Neural progenitor cell (in vitro differentiated cells): ENCODE results near the gene CNOT9. TPM values are rescaled to one million over a fixed set of nuclear protein-coding genes. Genes with fewer than 3 reads are reported as not detected.

Experiments
- DNase-seq: peaks from one replicate; pipeline ENCODE4 v3.0.0-alpha.2; 2016; ENCODE audit warnings: low spot score
- H2AFZ ChIP-seq: fragments of 200-600 bp; sonication (generic); replicated peaks from 2 replicates; pipeline ENCODE4 v1.6.1; 2016; ENCODE audit warnings: antibody characterized with exemption
- H3F3A ChIP-seq: fragments of 200-600 bp; sonication (generic); 2 replicates; pipeline ENCODE4 v1.6.1; 2016; ENCODE audit warnings: antibody characterized with exemption, low read depth
- H3K27ac ChIP-seq: fragments of 200-600 bp; sonication (generic); 2 replicates; pipeline ENCODE4 v1.5.1; 2016; ENCODE audit warnings: mild to moderate bottlenecking
- H3K27me3 ChIP-seq: fragments of 200-600 bp; sonication (generic); 2 replicates; pipeline ENCODE4 v1.6.1; 2016; ENCODE audit warnings: mild to moderate bottlenecking, moderate library complexity
- H3K36me3 ChIP-seq: fragments of 200-600 bp; sonication (generic); 2 replicates; pipeline ENCODE4 v1.5.1; 2016
- H3K4me1 ChIP-seq: fragments of 200-600 bp; sonication (generic); 2 replicates; pipeline ENCODE4 v1.6.1; 2016; ENCODE audit warnings: mixed run types
- H3K4me2 ChIP-seq: fragments of 200-600 bp; sonication (generic); 2 replicates; pipeline ENCODE4 v1.6.1; 2016
- H3K4me3 ChIP-seq: fragments of 200-600 bp; sonication (generic); 2 replicates; pipeline ENCODE4 v1.5.1; 2016
- H3K79me2 ChIP-seq: fragments of 200-600 bp; sonication (generic); 2 replicates; pipeline ENCODE4 v1.6.1; 2016; ENCODE audit warnings: low read depth
- H3K9ac ChIP-seq: fragments of 200-600 bp; sonication (generic); 2 replicates; pipeline ENCODE4 v1.6.1; 2016
- H3K9me3 ChIP-seq: fragments of 200-600 bp; sonication (generic); 2 replicates; pipeline ENCODE4 v1.5.1; 2016; ENCODE audit warnings: low read depth
- H4K20me1 ChIP-seq: fragments of 200-600 bp; sonication (generic); 2 replicates; pipeline ENCODE4 v1.6.1; 2016; ENCODE audit warnings: low read depth
- H3K27ac Mint-ChIP-seq: 3 replicates; pipeline ENCODE4 v1.8.0; 2021; ENCODE audit warnings: mixed read lengths
- H3K27me3 Mint-ChIP-seq: 2 replicates; pipeline ENCODE4 v1.8.0; 2022; ENCODE audit warnings: low read depth, mild to moderate bottlenecking, inconsistent platforms, moderate library complexity, mixed read lengths; ENCODE audit not compliant: insufficient read depth
- H3K36me3 Mint-ChIP-seq: 3 replicates; pipeline ENCODE4 v1.8.0; 2021; ENCODE audit warnings: mixed read lengths
- H3K4me1 Mint-ChIP-seq: 3 replicates; pipeline ENCODE4 v1.8.0; 2021; ENCODE audit warnings: mixed read lengths
- H3K4me3 Mint-ChIP-seq: 3 replicates; pipeline ENCODE4 v1.8.0; 2021; ENCODE audit warnings: mild to moderate bottlenecking, moderate library complexity, mixed read lengths
- H3K9me3 Mint-ChIP-seq: 3 replicates; pipeline ENCODE4 v1.8.0; 2020; ENCODE audit warnings: mixed read lengths
- EZH2 ChIP-seq: fragments of 200-600 bp; sonication (generic); IDR thresholded peaks from 2 replicates; pipeline ENCODE4 v1.6.1; 2017; ENCODE audit warnings: antibody characterized with exemption, mild to moderate bottlenecking, moderate library complexity
- EZH2phosphoT487 ChIP-seq: fragments of 200-600 bp; sonication (generic); IDR thresholded peaks from 2 replicates; pipeline ENCODE4 v1.6.1; 2017; ENCODE audit warnings: antibody characterized with exemption
- small RNA-seq: library from RNA; depleted of rRNA; stranded (forward); fragments of <200 nt; gene quantifications from one replicate; pipeline ENCODE3, GENCODE V24; 2015
- total RNA-seq: library from RNA; depleted of rRNA; stranded (reverse); fragments of >200 nt; gene quantifications from 2 replicates; pipeline ENCODE4 v1.2.3, GENCODE V29; 2015; ENCODE audit warnings: low replicate concordance
- TF ChIP-seq, protein P1 (sequence below): fragments of 200-600 bp; sonication (generic); IDR thresholded peaks from 2 replicates; pipeline ENCODE4 v1.5.1; 2017; ENCODE audit warnings: antibody characterized with exemption, mild to moderate bottlenecking

CNOT9 gene
- total RNA-seq, 1 donor from 2014 or later = 87.1 TPM

DNA sequence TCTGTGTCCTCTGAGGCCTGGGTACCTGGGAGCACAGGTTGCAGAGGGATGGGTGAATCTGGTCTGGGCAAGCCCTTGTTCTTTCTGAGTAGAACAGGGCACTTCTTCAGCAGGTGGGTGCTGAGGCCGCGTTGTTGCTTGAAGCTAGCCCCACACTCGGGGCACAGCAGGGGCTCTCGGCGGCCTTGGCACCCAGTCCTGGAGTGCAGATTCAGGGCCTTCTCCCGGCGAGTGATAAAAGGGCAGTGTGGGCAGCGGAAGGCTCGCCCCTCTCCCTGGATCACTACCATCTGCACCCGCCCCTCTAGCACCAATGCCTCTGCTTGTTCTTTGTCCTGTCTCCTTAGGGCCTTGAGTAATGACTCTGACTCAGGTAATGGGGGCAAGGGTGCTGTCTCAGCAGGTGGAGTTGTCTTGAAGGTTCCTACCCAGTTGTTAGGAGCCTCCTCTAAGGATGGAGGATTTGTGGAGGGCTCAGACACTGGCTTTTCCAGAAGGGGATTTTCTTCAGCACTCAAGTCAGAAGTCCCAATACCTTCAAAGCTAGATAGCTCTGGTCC lies 75.2 kb downstream of the CNOT9 start:
- no peak overlapping the region for H3K4me3 ChIP-seq
- no peak overlapping the region for H2AFZ ChIP-seq
- H4K20me1 ChIP-seq = peaks cover 7% of the 10 kb centered on the region
- Mint-ChIP-seq H3K27me3 (peaks cover 2% of the 10 kb centered on the region), H3K27ac (no peak overlapping the region), H3K36me3 (peaks cover 28% of the 10 kb centered on the region), H3K9me3 (no peaks in the 10 kb centered on the region), H3K4me1 (no peaks in the 10 kb centered on the region), H3K4me3 (no peak overlapping the region)
- no peaks in the 10 kb centered on the region for H3K4me1 ChIP-seq
- H3K36me3 ChIP-seq = peaks cover 4% of the 10 kb centered on the region
- no peak for DNase-seq
- peaks cover 4% of the 10 kb centered on the region for H3K79me2 ChIP-seq
- TF ChIP-seq, protein P1, sequence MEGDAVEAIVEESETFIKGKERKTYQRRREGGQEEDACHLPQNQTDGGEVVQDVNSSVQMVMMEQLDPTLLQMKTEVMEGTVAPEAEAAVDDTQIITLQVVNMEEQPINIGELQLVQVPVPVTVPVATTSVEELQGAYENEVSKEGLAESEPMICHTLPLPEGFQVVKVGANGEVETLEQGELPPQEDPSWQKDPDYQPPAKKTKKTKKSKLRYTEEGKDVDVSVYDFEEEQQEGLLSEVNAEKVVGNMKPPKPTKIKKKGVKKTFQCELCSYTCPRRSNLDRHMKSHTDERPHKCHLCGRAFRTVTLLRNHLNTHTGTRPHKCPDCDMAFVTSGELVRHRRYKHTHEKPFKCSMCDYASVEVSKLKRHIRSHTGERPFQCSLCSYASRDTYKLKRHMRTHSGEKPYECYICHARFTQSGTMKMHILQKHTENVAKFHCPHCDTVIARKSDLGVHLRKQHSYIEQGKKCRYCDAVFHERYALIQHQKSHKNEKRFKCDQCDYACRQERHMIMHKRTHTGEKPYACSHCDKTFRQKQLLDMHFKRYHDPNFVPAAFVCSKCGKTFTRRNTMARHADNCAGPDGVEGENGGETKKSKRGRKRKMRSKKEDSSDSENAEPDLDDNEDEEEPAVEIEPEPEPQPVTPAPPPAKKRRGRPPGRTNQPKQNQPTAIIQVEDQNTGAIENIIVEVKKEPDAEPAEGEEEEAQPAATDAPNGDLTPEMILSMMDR = no peak
- TF ChIP-seq EZH2 (no peak), EZH2phosphoT487 (no peak)
- H3K9ac ChIP-seq = no peak overlapping the region
- H3K4me2 ChIP-seq = no peak overlapping the region
- no peak overlapping the region for H3K27ac ChIP-seq
- no peaks in the 10 kb centered on the region for H3K27me3 ChIP-seq
- no peaks in the 10 kb centered on the region for H3K9me3 ChIP-seq
- peaks cover 7% of the 10 kb centered on the region for H3F3A ChIP-seq

GRCh38 chr2:218644721-218645120 lies 76.1 kb downstream of the CNOT9 start:
- Histone ChIP-seq H3K27me3 (no peaks in the 10 kb centered on the region), H3K9me3 (no peaks in the 10 kb centered on the region), H3K9ac (no peak overlapping the region), H3K36me3 (peaks cover 4% of the 10 kb centered on the region), H4K20me1 (peaks cover 7% of the 10 kb centered on the region), H3F3A (peaks cover 11% of the 10 kb centered on the region), H3K4me2 (no peak overlapping the region), H3K4me1 (no peaks in the 10 kb centered on the region), H3K79me2 (peaks cover 4% of the 10 kb centered on the region), H2AFZ (no peak overlapping the region), H3K27ac (no peak overlapping the region), H3K4me3 (no peak overlapping the region)
- no peak for DNase-seq
- no peak overlapping the region for H3K4me3 Mint-ChIP-seq
- H3K36me3 Mint-ChIP-seq = peaks cover 28% of the 10 kb centered on the region
- H3K27me3 Mint-ChIP-seq = peaks cover 2% of the 10 kb centered on the region
- no peaks in the 10 kb centered on the region for H3K4me1 Mint-ChIP-seq
- H3K9me3 Mint-ChIP-seq = no peaks in the 10 kb centered on the region
- TF ChIP-seq EZH2phosphoT487 = no peak
- no peak for TF ChIP-seq EZH2
- TF ChIP-seq, protein P1 = no peak
- H3K27ac Mint-ChIP-seq = no peak overlapping the region

DNA sequence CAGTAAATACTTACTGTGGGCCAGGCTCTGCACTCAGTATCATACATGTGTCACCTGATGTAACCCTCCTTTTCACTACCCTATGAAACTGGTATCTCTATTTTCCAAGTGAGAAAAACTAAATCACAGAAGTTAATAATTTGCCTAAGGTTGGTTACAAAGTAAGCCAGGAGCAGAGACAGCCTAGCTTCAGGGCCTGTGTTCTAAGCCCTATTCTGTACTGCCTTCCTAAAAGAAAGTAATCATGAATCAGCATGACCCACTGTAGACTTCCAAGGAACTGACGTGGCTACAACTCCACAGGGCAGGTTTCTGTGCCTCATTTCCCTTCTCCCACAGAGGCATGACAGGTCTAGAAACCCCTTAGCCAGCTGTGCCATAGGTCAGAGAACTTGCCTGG lies 76.5 kb downstream of the CNOT9 start:
- Histone ChIP-seq H3K36me3 (peaks cover 4% of the 10 kb centered on the region), H3K4me3 (no peak overlapping the region), H3K4me1 (no peaks in the 10 kb centered on the region), H3K4me2 (no peak overlapping the region), H3F3A (peaks cover 11% of the 10 kb centered on the region), H2AFZ (no peak overlapping the region), H3K79me2 (peaks cover 4% of the 10 kb centered on the region), H4K20me1 (peaks cover 7% of the 10 kb centered on the region), H3K9me3 (no peaks in the 10 kb centered on the region), H3K27me3 (no peaks in the 10 kb centered on the region), H3K27ac (no peak overlapping the region), H3K9ac (no peak overlapping the region)
- H3K4me3 Mint-ChIP-seq = no peak overlapping the region
- H3K27ac Mint-ChIP-seq = no peak overlapping the region
- no peaks in the 10 kb centered on the region for H3K4me1 Mint-ChIP-seq
- peaks cover 28% of the 10 kb centered on the region for H3K36me3 Mint-ChIP-seq
- H3K27me3 Mint-ChIP-seq = peaks cover 2% of the 10 kb centered on the region
- no peak for DNase-seq
- no peaks in the 10 kb centered on the region for H3K9me3 Mint-ChIP-seq
- TF ChIP-seq EZH2 (no peak), EZH2phosphoT487 (no peak)
- TF ChIP-seq, protein P1 = no peak

Small RNAs within 50 kb of the gene (small RNA-seq; reads per million reads assigned to genes)
- gene RNU6-136P = not detected

Other genes starting within 250 kb of the CNOT9 start
- 3.1 and 6.2 TPM in 2 replicates for gene CATIP, start 212.0 kb upstream of the CNOT9 start, total RNA-seq
- 0.03 TPM in 1 of 2 replicates, not detected in the other for gene SLC11A1, start 186.6 kb upstream of the CNOT9 start, total RNA-seq
- 31.3 and 70.5 TPM in 2 replicates for gene CTDSP1, start 169.0 kb upstream of the CNOT9 start, total RNA-seq
- gene VIL1, start 149.7 kb upstream of the CNOT9 start, total RNA-seq = 0.22 TPM in 1 of 2 replicates, not detected in the other
- 21.0 and 35.1 TPM in 2 replicates for gene USP37, start 488 bp upstream of the CNOT9 start, total RNA-seq
- gene PLCD4, start 39.1 kb downstream of the CNOT9 start, total RNA-seq = 0.12 and 1.1 TPM in 2 replicates
- 3.3 and 13.5 TPM in 2 replicates for gene ZNF142, start 90.8 kb downstream of the CNOT9 start, total RNA-seq
- gene BCS1L, start 90.8 kb downstream of the CNOT9 start, total RNA-seq = 23.4 and 38.3 TPM in 2 replicates
- 9.6 and 18.5 TPM in 2 replicates for gene RNF25, start 103.2 kb downstream of the CNOT9 start, total RNA-seq
- gene STK36, start 103.2 kb downstream of the CNOT9 start, total RNA-seq = 51.6 and 61.4 TPM in 2 replicates
- gene TTLL4, start 142.0 kb downstream of the CNOT9 start, total RNA-seq = 39.8 and 41.0 TPM in 2 replicates
- gene CYP27A1, start 213.3 kb downstream of the CNOT9 start, total RNA-seq = 0.11 and 0.43 TPM in 2 replicates